HCT116 (cell line): ENCODE data around the gene TNN. TPM values are rescaled to one million over a fixed set of nuclear protein-coding genes. Genes with fewer than 3 reads are reported as not detected.

Experiments used
- ATAC-seq: fragments of 200-7000 bp; cut with Tn5 transposase; 2 replicates; pipeline ENCODE4 v1.9.1; 2020; ENCODE audit warnings: mild to moderate bottlenecking, moderate library complexity
- BruUV-seq: library from RNA; stranded (reverse); fragments of 400-500 nt; replicated peaks from 2 replicates; lab custom pipeline; 2021; lab: Mats Ljungman, UMichigan
- CTCF ChIA-PET: fragments of 300-600 bp; sonication (Branson Sonifier 250); formaldehyde crosslinking; loops from one replicate; lab custom pipeline; 2021; ENCODE audit warnings: antibody characterized with exemption; lab: Charles Lee
- POLR2A ChIA-PET: fragments of 300-600, 350-600 bp; sonication (Branson Sonifier 250); formaldehyde crosslinking; loops from one replicate; lab custom pipeline; 2021; ENCODE audit warnings: antibody characterized with exemption; lab: Charles Lee
- RAD21 ChIA-PET, 2 experiments: fragments of 300-600 bp; sonication (Branson Sonifier 250); formaldehyde crosslinking; loops; one replicate each; lab custom pipeline; 2023; ENCODE audit warnings: low total read pairs in 2 of 2; ENCODE audit not compliant: uncharacterized antibody in 2 of 2, unreplicated experiment in 2 of 2, low non-redundant PET in 1 of 2; lab: Charles Lee
- DNase-seq: peaks from one replicate; pipeline ENCODE4 v3.0.0-alpha.2; 2010; ENCODE audit warnings: low read depth, low spot score
- H2AFZ ChIP-seq: fragments of 200-600 bp; shearing (Covaris generic), sonication (generic); 2 replicates; pipeline ENCODE4 v1.6.1; 2017; ENCODE audit warnings: low read depth, mixed run types, mixed read lengths, antibody characterized with exemption, low read length; ENCODE audit not compliant: poor library complexity, severe bottlenecking
- H3K27ac ChIP-seq: 2 replicates; pipeline ENCODE4 v1.5.1; 2012; ENCODE audit warnings: low read depth, low read length
- H3K27me3 ChIP-seq: fragments of 200-600 bp; sonication (generic); 2 replicates; pipeline ENCODE4 v1.6.1; 2016; ENCODE audit warnings: mixed run types, low read length, mixed read lengths; ENCODE audit not compliant: insufficient read depth
- H3K36me3 ChIP-seq, 2 experiments: fragments of 200-500 bp in 1 of 2; fragments of 200-600 bp in 1 of 2; sonication (Bioruptor generic) in 1 of 2; sonication (generic) in 1 of 2; 2 replicates each; pipeline versions ENCODE4 v1.5.1 to v1.6.1; 2014 to 2016; ENCODE audit warnings: low read length in 2 of 2, inconsistent platforms in 1 of 2, mixed read lengths in 1 of 2, mixed run types in 1 of 2; ENCODE audit not compliant: insufficient read depth in 2 of 2, control insufficient read depth in 1 of 2
- H3K4me1 ChIP-seq, 2 experiments: fragments of 200-600 bp in 1 of 2; sonication (generic) in 1 of 2; 2 replicates each; pipeline versions ENCODE4 v1.5.1 to v1.6.1; 2012 to 2017; ENCODE audit warnings: low read length in 2 of 2, inconsistent platforms in 1 of 2, mild to moderate bottlenecking in 1 of 2, mixed read lengths in 1 of 2, mixed run types in 1 of 2, moderate library complexity in 1 of 2; ENCODE audit not compliant: insufficient read depth in 2 of 2, control insufficient read depth in 1 of 2
- H3K4me2 ChIP-seq: fragments of 200-600 bp; sonication (generic); 2 replicates; pipeline ENCODE4 v1.6.1; 2017; ENCODE audit warnings: mixed run types, low read length, mixed read lengths
- H3K4me3 ChIP-seq, 2 experiments: fragments of 200-600 bp in 1 of 2; sonication (generic) in 1 of 2; replicated peaks in 1 of 2; 2 replicates each; pipeline ENCODE4 v1.5.1; 2011 to 2016; ENCODE audit warnings: low read length in 2 of 2, control low read depth in 1 of 2, low read depth in 1 of 2, mild to moderate bottlenecking in 1 of 2, mixed read lengths in 1 of 2, mixed run types in 1 of 2
- H3K79me2 ChIP-seq: fragments of 200-600 bp; sonication (generic); 2 replicates; pipeline ENCODE4 v1.6.1; 2017; ENCODE audit warnings: mild to moderate bottlenecking, mixed run types, low read length, moderate library complexity, mixed read lengths; ENCODE audit not compliant: insufficient read depth
- H3K9ac ChIP-seq: fragments of 200-600 bp; sonication (generic); 2 replicates; pipeline ENCODE4 v1.6.1; 2016; ENCODE audit warnings: low read length, mixed read lengths
- H3K9me2 ChIP-seq: fragments of 200-600 bp; sonication (generic), shearing (Covaris generic); 2 replicates; pipeline ENCODE4 v1.6.1; 2017; ENCODE audit warnings: mixed run types, mild to moderate bottlenecking, moderate library complexity; ENCODE audit not compliant: insufficient read depth
- H3K9me3 ChIP-seq, 2 experiments: fragments of 200-500 bp in 1 of 2; fragments of 200-600 bp in 1 of 2; sonication (Bioruptor generic) in 1 of 2; sonication (generic) in 1 of 2; 2 replicates each; pipeline ENCODE4 v1.6.1; 2014 to 2017; ENCODE audit warnings: low read length in 2 of 2, mixed read lengths in 2 of 2, inconsistent platforms in 1 of 2, low read depth in 1 of 2, mild to moderate bottlenecking in 1 of 2, mixed run types in 1 of 2, moderate library complexity in 1 of 2; ENCODE audit not compliant: control insufficient read depth in 1 of 2, insufficient read depth in 1 of 2
- H4K20me1 ChIP-seq: fragments of 200-600 bp; sonication (generic), shearing (Covaris generic); 2 replicates; pipeline ENCODE4 v1.6.1; 2017; ENCODE audit warnings: mixed run types, mild to moderate bottlenecking, moderate library complexity; ENCODE audit not compliant: insufficient read depth
- CTCF ChIP-seq, 3 experiments: fragments of 200-600 bp in 1 of 3; sonication (generic) in 1 of 3; IDR thresholded peaks in 2 of 3; conservative IDR thresholded peaks in 1 of 3; 2 replicates each; pipeline ENCODE4 v1.5.1; 2012 to 2017; ENCODE audit warnings: low read depth in 2 of 3, low read length in 2 of 3, antibody characterized with exemption in 1 of 3, borderline replicate concordance in 1 of 3, control low read depth in 1 of 3, mild to moderate bottlenecking in 1 of 3, mixed read lengths in 1 of 3, mixed run types in 1 of 3, moderate library complexity in 1 of 3; ENCODE audit not compliant: insufficient read depth in 1 of 3
- EZH2phosphoT487 ChIP-seq: fragments of 200-600 bp; IDR thresholded peaks from 2 replicates; pipeline ENCODE4 v1.6.1; 2018; ENCODE audit warnings: antibody characterized with exemption, borderline replicate concordance
- POLR2A ChIP-seq: IDR thresholded peaks from 2 replicates; pipeline ENCODE4 v1.7.0; 2011; ENCODE audit warnings: borderline replicate concordance; ENCODE audit not compliant: insufficient read depth, insufficient read length; ENCODE audit errors: extremely low read depth
- POLR2AphosphoS5 ChIP-seq: IDR thresholded peaks from 2 replicates; pipeline ENCODE4 v1.6.1; 2011; ENCODE audit warnings: mild to moderate bottlenecking, low read depth, low read length, moderate library complexity
- RAD21 ChIP-seq: IDR thresholded peaks from 2 replicates; pipeline ENCODE4 v1.6.1; 2012; ENCODE audit warnings: low read depth, mild to moderate bottlenecking
- REST ChIP-seq: IDR thresholded peaks from 2 replicates; pipeline ENCODE4 v1.6.1; 2012; ENCODE audit warnings: low read depth
- ZNF274 ChIP-seq: fragments of 200-500 bp; sonication (Bioruptor generic); IDR thresholded peaks from 2 replicates; pipeline ENCODE4 v1.6.1; 2014; ENCODE audit warnings: mild to moderate bottlenecking, low read depth, low read length, inconsistent platforms
- intact Hi-C: fragments of 100-400 bp; cut with micrococcal nuclease; formaldehyde crosslinking; loops from 2 replicates; pipeline ENCODE4 v1.10.0; 2022
- total RNA-seq: library from RNA; stranded (reverse); gene quantifications from one replicate; pipeline ENCODE4 v1.2.1, GENCODE V29; 2021; ENCODE audit not compliant: unreplicated experiment

TNN gene
- total RNA-seq, 1 experiment from 2014 or later: not detected

DNA sequence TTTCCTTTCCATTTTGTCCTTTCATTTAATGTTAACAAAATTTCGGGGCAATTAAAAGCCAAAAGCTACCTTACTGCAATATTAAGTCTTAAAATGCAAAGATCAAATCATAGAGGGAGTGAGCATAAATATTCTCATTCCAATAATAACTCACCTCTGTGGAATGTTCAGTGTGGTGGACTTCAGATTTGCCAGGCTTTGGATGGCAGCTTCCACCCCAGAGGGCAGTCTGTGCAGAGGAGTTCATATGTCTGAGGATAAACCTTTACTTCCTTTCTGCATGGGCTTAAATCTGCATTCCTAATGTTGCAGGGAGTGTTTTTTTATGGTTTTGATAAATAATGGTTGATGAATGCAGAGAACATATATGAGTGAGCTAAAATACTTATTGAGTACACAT is 108.6 kb downstream of the TNN start:
- H3K9me3 ChIP-seq: no peaks in the 10 kb centered on the region
- H3K27ac ChIP-seq: no peak overlapping the region
- no peaks in the 10 kb centered on the region for H4K20me1 ChIP-seq
- H3K4me2 ChIP-seq: peak overlapping the region; percentile 2; the same call in 1 of the 2 replicates
- H3K9ac ChIP-seq: no peak overlapping the region
- RAD21 ChIA-PET: no interaction called here
- H2AFZ ChIP-seq: no peak overlapping the region
- H3K27me3 ChIP-seq: no peaks in the 10 kb centered on the region
- POLR2A ChIA-PET: interaction anchor here (0.7 to 1.0 kb wide), 2 partner anchors 17 to 1268 kb away, joined by 4 read pairs; no protein-coding TSS in a partner anchor
- TF ChIP-seq REST: no peak
- no peak for TF ChIP-seq ZNF274
- TF ChIP-seq RAD21: no peak
- no peak for TF ChIP-seq EZH2phosphoT487
- TF ChIP-seq POLR2AphosphoS5: no peak
- no peak for TF ChIP-seq POLR2A
- no peak for TF ChIP-seq CTCF (IDR thresholded peaks at IDR 0.05 in 2 of 3, conservative IDR thresholded peaks at IDR 0.05 in 1 of 3; ENCODE audit: borderline replicate concordance in 1 of 3, insufficient read depth in 1 of 3, low read depth in 2 of 3, low read length in 2 of 3)
- H3K4me1 ChIP-seq: peaks cover 30 to 46% of the 10 kb centered on the region in 2 experiments
- H3K36me3 ChIP-seq: no peaks in the 10 kb centered on the region
- CTCF ChIA-PET: no interaction called here
- peaks cover 6% of the 10 kb centered on the region; the same call in 1 of the 2 replicates for H3K79me2 ChIP-seq
- H3K4me3 ChIP-seq: no peak overlapping the region
- DNase-seq (no peak), ATAC-seq (peak; percentile 58; the same call in 1 of the 2 replicates)
- no peaks in the 10 kb centered on the region for H3K9me2 ChIP-seq
- no TSS peak for BruUV-seq
- intact Hi-C loops: no loop called here
